ENCODE data around the gene PAWR.

The PAWR gene

GRCh38 chr12:79537675-79538074 lies 153.1 kb downstream of the PAWR start:
- Histone ChIP-seq H3K36me3 (ENCODE audit: insufficient read depth, low read depth, low read length) (no peaks in the 10 kb centered on the region), H3K27me3 (ENCODE audit: insufficient read depth, low read length) (no peaks in the 10 kb centered on the region), H3K9ac (ENCODE audit: low read depth, low read length) (no peak overlapping the region), H3K9me3 (ENCODE audit: insufficient read depth, low read depth, low read length) (no peaks in the 10 kb centered on the region), H3K4me3 (ENCODE audit: low read length) (no peak overlapping the region), H3K27ac (ENCODE audit: low read length) (no peak overlapping the region), H3K4me1 (ENCODE audit: insufficient read depth, low read length) (peaks cover 10% of the 10 kb centered on the region)

- no peak overlapping the region for H3K9ac ChIP-seq (ENCODE audit: low read depth, low read length)
- H3K4me3 ChIP-seq (ENCODE audit: low read length): no peak overlapping the region
- H3K9me3 ChIP-seq (ENCODE audit: insufficient read depth, low read depth, low read length): no peaks in the 10 kb centered on the region
- peaks cover 10% of the 10 kb centered on the region for H3K4me1 ChIP-seq (ENCODE audit: insufficient read depth, low read length)
- no peaks in the 10 kb centered on the region for H3K36me3 ChIP-seq (ENCODE audit: insufficient read depth, low read depth, low read length)
- H3K27me3 ChIP-seq (ENCODE audit: insufficient read depth, low read length): no peaks in the 10 kb centered on the region
- no peak overlapping the region for H3K27ac ChIP-seq (ENCODE audit: low read length)
These were observed 155.0 kb downstream of the PAWR start for GRCh38 chr12:79535751-79536150.

All from iPS-20b (cell line).